Epithelial cell of esophagus (primary cell): ENCODE data around the gene FOXN1.
"Not testable (repeated sequence)": the region's sequence is repeated elsewhere in the genome, so short reads cannot be mapped to it uniquely, and the experiment has no call there.

Experiments
- DNase-seq: peaks from one replicate; pipeline ENCODE4 v3.0.0; 2010; ENCODE audit warnings: low read depth
- H3K4me3 ChIP-seq: 2 replicates; pipeline ENCODE4 v1.5.1; 2011; ENCODE audit warnings: mild to moderate bottlenecking, low read length, control low read depth
- TF ChIP-seq, protein P1 (sequence below): IDR thresholded peaks from 2 replicates; pipeline ENCODE4 v1.5.1; 2011; ENCODE audit warnings: low read depth, mild to moderate bottlenecking, low read length, control low read depth, inconsistent platforms; ENCODE audit not compliant: insufficient read depth; ENCODE audit errors: missing control alignments

The FOXN1 gene

GRCh38 chr17:28573966-28574480 lies 67.9 kb downstream of the FOXN1 start:
- TF ChIP-seq, protein P1, sequence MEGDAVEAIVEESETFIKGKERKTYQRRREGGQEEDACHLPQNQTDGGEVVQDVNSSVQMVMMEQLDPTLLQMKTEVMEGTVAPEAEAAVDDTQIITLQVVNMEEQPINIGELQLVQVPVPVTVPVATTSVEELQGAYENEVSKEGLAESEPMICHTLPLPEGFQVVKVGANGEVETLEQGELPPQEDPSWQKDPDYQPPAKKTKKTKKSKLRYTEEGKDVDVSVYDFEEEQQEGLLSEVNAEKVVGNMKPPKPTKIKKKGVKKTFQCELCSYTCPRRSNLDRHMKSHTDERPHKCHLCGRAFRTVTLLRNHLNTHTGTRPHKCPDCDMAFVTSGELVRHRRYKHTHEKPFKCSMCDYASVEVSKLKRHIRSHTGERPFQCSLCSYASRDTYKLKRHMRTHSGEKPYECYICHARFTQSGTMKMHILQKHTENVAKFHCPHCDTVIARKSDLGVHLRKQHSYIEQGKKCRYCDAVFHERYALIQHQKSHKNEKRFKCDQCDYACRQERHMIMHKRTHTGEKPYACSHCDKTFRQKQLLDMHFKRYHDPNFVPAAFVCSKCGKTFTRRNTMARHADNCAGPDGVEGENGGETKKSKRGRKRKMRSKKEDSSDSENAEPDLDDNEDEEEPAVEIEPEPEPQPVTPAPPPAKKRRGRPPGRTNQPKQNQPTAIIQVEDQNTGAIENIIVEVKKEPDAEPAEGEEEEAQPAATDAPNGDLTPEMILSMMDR: no peak
- DNase-seq: no peak
- H3K4me3 ChIP-seq: no peak overlapping the region

DNA sequence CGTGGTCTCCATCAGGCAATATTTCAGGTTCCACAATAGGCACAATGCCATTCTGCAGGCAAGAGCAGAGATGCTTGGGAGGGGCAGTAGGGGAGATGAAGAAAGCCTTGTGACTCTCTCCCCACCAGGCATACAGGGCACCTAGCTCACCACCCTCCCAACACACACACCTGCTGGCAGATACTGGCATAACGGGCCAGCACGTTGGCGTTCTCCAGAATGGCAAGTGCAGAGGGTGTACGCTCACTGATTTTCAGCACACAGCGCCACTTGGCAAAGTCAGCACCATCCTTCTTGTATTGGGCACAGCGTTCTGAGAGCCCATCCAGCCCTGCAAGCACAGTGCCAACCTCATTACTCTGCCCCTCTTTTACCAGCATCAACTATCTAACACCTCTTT lies 68.4 kb downstream of the FOXN1 start:
- no peak for DNase-seq
- H3K4me3 ChIP-seq: no peak overlapping the region
- TF ChIP-seq, protein P1: peak; percentile 25

GRCh38 chr17:28575126-28575795 lies 69.1 kb downstream of the FOXN1 start:
- no peak overlapping the region for H3K4me3 ChIP-seq
- TF ChIP-seq, protein P1: no peak
- DNase-seq: no peak

DNA sequence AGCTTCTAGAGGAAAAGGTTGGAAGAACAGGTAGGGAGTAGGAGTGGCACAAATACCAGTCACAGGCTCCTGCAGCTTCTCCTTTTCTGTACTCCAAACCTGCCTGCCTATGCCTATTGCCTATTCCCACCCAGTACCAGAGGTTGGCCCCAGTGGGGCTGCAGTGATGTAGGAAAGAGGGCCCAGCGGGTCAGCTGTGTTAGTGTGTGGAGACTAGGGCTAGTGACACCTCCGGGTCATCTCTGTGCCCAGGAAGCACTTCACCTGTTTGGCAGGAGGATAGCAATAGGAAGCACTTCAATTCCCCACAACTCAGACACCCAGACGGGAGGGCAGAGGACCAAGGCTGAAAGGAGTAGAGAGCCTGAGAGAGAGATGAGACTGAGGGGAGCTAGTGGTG lies 69.9 kb downstream of the FOXN1 start:
- not testable (repeated sequence) for H3K4me3 ChIP-seq, DNase-seq

DNA sequence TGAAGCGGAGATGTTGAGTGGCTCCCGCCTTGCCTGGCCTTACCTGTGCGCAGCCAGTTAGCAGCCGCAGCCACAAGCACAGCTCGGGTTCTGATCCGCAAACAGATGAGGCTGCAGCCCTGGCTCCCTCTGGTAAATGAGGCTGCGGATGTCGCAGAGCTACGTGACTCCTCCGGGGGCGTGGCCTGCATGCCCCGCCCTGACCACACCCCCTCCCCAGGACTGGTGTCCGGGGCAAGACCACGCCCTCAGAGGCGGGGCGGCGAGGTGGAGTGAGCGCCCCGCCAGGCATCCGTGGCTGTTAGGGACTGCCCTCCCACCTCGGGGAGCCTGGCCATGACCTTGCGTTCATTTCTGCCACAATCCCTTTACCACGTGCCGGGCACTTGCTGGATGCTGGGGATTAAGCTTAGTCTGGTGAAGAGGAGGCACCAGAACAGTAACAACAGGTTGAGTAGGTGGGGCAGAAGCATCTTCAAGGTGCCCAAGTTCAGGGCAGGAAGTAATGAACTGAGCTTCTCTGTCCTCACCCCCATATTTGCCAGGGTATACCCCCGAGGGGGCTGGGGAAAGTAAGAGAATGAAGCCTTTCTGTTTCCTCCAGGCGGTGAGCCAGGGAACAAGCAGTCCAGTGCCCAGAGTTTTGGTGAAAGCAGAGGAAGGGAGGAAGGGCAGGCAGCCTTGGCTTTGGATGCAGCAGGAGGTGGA lies 70.8 kb downstream of the FOXN1 start, which contains the start of gene ALDOC:
ALDOC (minus strand) TSS at position 138 of the 708 bp plus-strand sequence. CDS start 1,363 bp downstream, outside the sequence.
- TF ChIP-seq, protein P1: no peak
- DNase-seq: peak; percentile 97
- peak within 1 kb of the TSS; percentile 44 for H3K4me3 ChIP-seq

DNA sequence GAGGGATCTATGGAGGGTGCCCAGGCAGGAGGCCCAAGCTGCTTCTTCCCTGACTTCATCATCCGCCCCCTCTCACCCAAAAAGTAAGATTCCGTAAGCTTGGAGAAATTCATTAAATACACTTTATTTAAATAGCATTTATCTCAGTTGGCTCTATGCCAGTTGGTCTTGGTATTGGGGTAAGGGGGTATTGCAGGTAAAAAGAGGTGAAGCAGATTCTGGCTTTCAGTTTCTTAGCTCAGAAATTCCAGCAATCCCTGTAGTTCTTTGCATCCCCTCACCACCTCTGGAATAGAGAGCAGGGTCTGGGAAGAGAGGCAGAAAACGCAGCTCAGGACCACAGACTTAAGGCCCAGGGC lies 71.3 kb downstream of the FOXN1 start:
- no peak for DNase-seq
- no peak overlapping the region for H3K4me3 ChIP-seq
- TF ChIP-seq, protein P1: no peak

GRCh38 chr17:28578246-28579195 lies 72.4 kb downstream of the FOXN1 start:
- TF ChIP-seq, protein P1: no peak
- no peak for DNase-seq
- H3K4me3 ChIP-seq: no peak overlapping the region
